Measurements from ENCODE around the gene CLDN18. TPM values are rescaled to one million over a fixed set of nuclear protein-coding genes. Genes with fewer than 3 reads are reported as not detected.

CLDN18 gene
- total and polyA plus RNA-seq, 9 of the 15 experiments (the other 6 are each of a cell fraction or from before 2014, with no cell fraction given) = 0.11 TPM; not detected in 8

DNA sequence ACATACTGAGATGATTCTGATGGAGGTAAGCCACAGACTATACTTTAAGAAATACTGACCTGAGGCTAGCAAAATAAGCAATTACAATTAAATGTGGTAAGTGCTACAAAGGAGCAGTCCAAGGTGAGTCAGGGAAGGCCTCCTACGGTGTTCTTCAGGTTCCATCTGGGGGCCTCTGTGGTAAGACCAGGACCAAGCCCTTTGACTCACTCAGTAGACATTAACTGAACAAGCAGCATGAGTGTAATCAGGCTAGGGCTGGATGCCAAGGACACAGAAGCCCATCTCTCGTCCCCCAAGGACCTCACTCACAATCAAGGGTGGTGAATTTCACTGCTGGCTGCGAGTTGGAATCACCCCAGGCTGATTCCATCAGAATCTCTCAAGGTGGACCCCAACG lies 68.1 kb downstream of the CLDN18 start (continued):
- TF ChIP-seq, protein P1, sequence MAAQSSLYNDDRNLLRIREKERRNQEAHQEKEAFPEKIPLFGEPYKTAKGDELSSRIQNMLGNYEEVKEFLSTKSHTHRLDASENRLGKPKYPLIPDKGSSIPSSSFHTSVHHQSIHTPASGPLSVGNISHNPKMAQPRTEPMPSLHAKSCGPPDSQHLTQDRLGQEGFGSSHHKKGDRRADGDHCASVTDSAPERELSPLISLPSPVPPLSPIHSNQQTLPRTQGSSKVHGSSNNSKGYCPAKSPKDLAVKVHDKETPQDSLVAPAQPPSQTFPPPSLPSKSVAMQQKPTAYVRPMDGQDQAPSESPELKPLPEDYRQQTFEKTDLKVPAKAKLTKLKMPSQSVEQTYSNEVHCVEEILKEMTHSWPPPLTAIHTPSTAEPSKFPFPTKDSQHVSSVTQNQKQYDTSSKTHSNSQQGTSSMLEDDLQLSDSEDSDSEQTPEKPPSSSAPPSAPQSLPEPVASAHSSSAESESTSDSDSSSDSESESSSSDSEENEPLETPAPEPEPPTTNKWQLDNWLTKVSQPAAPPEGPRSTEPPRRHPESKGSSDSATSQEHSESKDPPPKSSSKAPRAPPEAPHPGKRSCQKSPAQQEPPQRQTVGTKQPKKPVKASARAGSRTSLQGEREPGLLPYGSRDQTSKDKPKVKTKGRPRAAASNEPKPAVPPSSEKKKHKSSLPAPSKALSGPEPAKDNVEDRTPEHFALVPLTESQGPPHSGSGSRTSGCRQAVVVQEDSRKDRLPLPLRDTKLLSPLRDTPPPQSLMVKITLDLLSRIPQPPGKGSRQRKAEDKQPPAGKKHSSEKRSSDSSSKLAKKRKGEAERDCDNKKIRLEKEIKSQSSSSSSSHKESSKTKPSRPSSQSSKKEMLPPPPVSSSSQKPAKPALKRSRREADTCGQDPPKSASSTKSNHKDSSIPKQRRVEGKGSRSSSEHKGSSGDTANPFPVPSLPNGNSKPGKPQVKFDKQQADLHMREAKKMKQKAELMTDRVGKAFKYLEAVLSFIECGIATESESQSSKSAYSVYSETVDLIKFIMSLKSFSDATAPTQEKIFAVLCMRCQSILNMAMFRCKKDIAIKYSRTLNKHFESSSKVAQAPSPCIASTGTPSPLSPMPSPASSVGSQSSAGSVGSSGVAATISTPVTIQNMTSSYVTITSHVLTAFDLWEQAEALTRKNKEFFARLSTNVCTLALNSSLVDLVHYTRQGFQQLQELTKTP (IDR thresholded peaks at IDR 0.05; ENCODE audit: low read depth in 1 of 2, partially characterized antibody in 2 of 2) = no peak
- TF ChIP-seq, protein P2, sequence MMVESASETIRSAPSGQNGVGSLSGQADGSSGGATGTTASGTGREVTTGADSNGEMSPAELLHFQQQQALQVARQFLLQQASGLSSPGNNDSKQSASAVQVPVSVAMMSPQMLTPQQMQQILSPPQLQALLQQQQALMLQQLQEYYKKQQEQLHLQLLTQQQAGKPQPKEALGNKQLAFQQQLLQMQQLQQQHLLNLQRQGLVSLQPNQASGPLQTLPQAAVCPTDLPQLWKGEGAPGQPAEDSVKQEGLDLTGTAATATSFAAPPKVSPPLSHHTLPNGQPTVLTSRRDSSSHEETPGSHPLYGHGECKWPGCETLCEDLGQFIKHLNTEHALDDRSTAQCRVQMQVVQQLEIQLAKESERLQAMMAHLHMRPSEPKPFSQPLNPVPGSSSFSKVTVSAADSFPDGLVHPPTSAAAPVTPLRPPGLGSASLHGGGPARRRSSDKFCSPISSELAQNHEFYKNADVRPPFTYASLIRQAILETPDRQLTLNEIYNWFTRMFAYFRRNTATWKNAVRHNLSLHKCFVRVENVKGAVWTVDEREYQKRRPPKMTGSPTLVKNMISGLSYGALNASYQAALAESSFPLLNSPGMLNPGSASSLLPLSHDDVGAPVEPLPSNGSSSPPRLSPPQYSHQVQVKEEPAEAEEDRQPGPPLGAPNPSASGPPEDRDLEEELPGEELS (CRISPR knock-in tag; IDR thresholded peaks at IDR 0.05; ENCODE audit: borderline replicate concordance) = no peak
- TF ChIP-seq KDM1A (IDR thresholded peaks at IDR 0.05) (no peak), RBM22 (IDR thresholded peaks at IDR 0.05; ENCODE audit: low read depth, low read length, poor library complexity, severe bottlenecking) (no peak), BRD9 (IDR thresholded peaks at IDR 0.05; ENCODE audit: low read depth, partially characterized antibody) (no peak), RBM17 (IDR thresholded peaks at IDR 0.05; ENCODE audit: borderline replicate concordance, low read depth, low read length) (no peak), RBM39 (optimal IDR thresholded peaks at IDR 0.05; ENCODE audit: low read depth, low read length) (no peak), FOXA1 (IDR thresholded peaks at IDR 0.05; ENCODE audit: borderline replicate concordance) (no peak), ZNF324 (CRISPR knock-in tag; IDR thresholded peaks at IDR 0.05) (no peak)
- TF ChIP-seq, protein P3, sequence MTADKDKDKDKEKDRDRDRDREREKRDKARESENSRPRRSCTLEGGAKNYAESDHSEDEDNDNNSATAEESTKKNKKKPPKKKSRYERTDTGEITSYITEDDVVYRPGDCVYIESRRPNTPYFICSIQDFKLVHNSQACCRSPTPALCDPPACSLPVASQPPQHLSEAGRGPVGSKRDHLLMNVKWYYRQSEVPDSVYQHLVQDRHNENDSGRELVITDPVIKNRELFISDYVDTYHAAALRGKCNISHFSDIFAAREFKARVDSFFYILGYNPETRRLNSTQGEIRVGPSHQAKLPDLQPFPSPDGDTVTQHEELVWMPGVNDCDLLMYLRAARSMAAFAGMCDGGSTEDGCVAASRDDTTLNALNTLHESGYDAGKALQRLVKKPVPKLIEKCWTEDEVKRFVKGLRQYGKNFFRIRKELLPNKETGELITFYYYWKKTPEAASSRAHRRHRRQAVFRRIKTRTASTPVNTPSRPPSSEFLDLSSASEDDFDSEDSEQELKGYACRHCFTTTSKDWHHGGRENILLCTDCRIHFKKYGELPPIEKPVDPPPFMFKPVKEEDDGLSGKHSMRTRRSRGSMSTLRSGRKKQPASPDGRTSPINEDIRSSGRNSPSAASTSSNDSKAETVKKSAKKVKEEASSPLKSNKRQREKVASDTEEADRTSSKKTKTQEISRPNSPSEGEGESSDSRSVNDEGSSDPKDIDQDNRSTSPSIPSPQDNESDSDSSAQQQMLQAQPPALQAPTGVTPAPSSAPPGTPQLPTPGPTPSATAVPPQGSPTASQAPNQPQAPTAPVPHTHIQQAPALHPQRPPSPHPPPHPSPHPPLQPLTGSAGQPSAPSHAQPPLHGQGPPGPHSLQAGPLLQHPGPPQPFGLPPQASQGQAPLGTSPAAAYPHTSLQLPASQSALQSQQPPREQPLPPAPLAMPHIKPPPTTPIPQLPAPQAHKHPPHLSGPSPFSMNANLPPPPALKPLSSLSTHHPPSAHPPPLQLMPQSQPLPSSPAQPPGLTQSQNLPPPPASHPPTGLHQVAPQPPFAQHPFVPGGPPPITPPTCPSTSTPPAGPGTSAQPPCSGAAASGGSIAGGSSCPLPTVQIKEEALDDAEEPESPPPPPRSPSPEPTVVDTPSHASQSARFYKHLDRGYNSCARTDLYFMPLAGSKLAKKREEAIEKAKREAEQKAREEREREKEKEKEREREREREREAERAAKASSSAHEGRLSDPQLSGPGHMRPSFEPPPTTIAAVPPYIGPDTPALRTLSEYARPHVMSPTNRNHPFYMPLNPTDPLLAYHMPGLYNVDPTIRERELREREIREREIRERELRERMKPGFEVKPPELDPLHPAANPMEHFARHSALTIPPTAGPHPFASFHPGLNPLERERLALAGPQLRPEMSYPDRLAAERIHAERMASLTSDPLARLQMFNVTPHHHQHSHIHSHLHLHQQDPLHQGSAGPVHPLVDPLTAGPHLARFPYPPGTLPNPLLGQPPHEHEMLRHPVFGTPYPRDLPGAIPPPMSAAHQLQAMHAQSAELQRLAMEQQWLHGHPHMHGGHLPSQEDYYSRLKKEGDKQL (CRISPR knock-in tag; IDR thresholded peaks at IDR 0.05; ENCODE audit: borderline replicate concordance) = no peak
